GM21723 (cell line): Measurements from ENCODE around the gene SPATA6L.

Experiments used
- ATAC-seq: cut with Tn5 transposase; IDR thresholded peaks from one replicate; pipeline ENCODE4 v1.9.1; 2021; ENCODE audit warnings: mild to moderate bottlenecking, moderate library complexity; ENCODE audit not compliant: unreplicated experiment

SPATA6L gene

GRCh38 chr9:4558371-4558998 is 107.8 kb downstream of the SPATA6L start:
- ATAC-seq = no peak

DNA sequence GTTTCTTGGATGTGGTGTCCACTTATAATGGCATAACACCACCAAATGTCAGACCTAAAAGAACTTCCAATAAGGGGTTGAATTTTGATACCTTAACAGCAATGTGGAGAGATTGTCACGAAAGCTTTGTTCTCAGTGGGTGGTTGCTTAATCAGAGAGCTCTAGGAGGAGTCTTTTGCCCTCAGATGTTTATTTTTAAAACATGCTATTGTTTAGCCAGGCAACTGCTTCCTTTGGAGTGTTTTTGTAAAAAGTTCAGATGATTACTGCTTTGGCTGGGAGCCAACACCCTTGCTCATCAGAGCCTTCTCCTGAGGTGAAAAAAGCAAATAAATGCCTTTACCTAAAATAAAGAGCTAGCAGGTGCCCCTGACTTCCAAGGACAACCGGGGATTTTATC is 111.0 kb downstream of the SPATA6L start:
- no peak for ATAC-seq

DNA sequence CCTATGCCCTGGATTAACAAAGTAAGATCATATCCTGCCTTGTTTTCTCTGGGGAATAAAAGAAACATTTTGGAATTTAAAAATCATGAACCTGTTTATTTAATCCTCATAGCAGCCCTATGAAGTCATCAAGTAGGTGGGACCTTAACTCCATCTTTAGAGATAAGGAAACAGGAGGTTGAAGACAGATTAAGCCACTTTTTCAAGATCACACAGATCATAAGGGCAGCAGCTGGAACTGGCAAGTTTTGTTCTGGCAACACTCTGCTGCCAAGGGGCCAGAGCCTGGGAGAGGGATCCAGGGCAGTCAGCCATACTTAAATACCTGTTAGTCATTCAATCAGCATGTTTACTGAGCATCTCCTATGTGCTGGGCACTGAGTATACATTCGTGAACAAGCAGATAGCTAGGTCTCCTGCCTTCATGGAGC is 112.3 kb downstream of the SPATA6L start:
- ATAC-seq = no peak

DNA sequence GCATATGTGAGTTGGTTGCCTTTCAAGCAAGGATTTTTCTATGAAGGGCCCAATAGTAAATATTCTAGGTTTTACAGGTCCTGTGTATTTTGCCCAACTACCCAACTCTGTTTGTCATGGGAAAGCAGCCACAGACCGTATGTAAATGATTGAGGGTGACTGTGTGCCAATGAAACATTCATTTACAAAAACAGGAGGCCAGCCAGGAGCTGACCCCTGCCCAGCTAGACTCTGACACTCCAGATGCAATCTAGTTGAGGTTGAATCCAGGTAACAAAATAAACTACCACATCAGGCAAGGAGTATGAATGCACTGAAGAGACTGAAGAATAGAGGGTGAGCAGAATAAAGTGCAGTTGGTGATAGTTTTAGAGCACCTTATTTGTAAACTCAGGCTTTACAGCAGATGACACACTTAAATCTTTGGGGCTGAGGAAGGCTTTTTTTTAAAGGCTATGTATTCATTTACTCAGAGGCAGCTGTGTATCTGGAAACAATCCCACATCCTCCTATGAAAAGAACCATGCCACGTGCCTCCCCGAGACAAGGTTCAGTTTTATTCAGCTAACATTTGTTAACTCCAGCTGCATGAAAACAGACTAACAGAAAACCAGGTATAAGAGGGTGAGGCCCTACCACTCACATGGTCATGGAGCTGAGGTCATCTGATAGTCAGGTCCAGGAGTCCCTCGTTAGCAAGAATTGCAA is 115.3 kb downstream of the SPATA6L start:
- ATAC-seq = no peak

- ATAC-seq = no peak
These were observed 116.5 kb downstream of the SPATA6L start for GRCh38 chr9:4549751-4550295.

DNA sequence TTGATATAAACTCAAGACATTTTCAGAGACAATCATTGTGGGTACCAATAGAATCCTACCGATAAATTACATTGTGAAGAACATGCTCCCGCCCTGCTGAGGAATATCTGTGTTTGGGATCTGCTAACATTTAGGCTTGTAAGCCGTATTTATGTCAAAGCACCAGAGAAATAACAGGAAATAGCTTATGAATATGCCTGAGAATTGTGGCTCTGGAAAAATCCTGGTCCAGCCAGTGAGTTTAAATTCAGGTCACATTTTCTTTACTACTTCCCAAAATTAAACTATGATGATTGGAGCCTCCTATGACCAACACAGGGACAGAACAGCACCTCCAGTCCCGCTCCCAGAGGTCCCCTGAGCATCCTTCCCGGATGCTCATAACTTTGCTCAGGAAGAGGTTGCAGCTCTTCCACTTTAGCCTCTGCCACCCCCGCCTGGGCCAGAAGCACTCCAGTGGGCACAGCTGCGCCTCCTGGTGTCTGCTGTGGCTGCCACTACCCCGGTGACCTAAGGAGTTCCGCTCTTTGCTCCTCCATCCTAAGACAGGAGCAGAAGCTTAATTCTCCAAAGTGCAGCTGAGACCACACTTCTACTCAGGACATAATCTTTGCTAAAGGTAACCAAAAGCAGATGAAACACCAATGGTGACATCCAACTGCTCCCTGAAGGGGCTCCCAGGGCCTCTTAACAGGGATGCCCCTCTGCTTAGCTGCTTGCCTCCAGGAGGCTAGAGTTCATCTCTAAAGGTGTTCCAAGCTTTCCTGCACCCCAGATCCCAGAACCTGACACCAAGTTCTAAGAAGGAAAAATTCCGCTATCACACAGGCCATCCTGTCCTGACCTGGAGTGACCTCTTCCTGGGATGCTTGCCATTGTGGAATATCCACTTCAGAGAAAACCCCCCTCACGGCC is 117.2 kb downstream of the SPATA6L start:
- peak; percentile 81 for ATAC-seq
